GM12891 (cell line): ENCODE results near the gene CCT2.

Experiments used
- PAX5 ChIP-seq: IDR thresholded peaks from 2 replicates; pipeline ENCODE4 v1.6.1; 2011; ENCODE audit warnings: low read length, moderate library complexity, mild to moderate bottlenecking; ENCODE audit not compliant: insufficient read depth, severe bottlenecking
- POLR2A ChIP-seq: IDR thresholded peaks from 2 replicates; pipeline ENCODE4 v1.6.1; 2011; ENCODE audit warnings: low read depth, low read length, control low read depth
- POLR2AphosphoS5 ChIP-seq: IDR thresholded peaks from 2 replicates; pipeline ENCODE4 v1.6.1; 2011; ENCODE audit warnings: low read depth, low read length, control low read depth
- POU2F2 ChIP-seq: IDR thresholded peaks from 2 replicates; pipeline ENCODE4 v1.6.1; 2011; ENCODE audit warnings: low read depth, mild to moderate bottlenecking, control low read depth, low read length, moderate library complexity
- SPI1 ChIP-seq: IDR thresholded peaks from 2 replicates; pipeline ENCODE4 v1.6.1; 2011; ENCODE audit warnings: low read depth, low read length, control low read depth
- TAF1 ChIP-seq: IDR thresholded peaks from 2 replicates; pipeline ENCODE4 v1.6.1; 2011; ENCODE audit warnings: low read depth, low read length, control low read depth

DNA sequence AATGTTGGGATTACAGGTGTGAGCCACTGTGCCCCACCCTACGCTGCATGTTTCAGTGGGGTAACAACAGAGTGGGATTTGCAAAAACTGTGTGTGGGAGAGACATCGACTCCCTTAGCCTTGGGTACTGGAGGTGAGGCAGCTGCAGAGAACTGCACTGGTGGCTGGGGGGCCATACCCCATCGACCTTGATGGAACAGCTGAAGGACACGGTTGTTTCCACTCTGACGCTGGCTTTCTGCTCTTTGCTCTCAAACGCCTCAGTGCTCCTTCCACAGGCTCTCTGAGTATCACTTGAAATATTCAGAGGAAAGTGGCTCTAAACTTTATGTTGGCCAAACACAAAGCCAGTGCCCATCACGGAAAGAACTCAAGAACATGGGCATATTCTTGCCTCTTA is 56.3 kb downstream of the CCT2 start:
- TF ChIP-seq POLR2A (no peak), POLR2AphosphoS5 (no peak), TAF1 (no peak), SPI1 (no peak), PAX5 (no peak), POU2F2 (no peak)
